GM12892 (cell line): ENCODE data around the gene TMEM178B.

ENCODE experiments used
- POLR2A ChIP-seq: IDR thresholded peaks from 2 replicates; pipeline ENCODE4 v1.6.1; 2011; ENCODE audit warnings: low read depth, low read length, control low read depth
- POLR2AphosphoS5 ChIP-seq: IDR thresholded peaks from 2 replicates; pipeline ENCODE4 v1.6.1; 2011; ENCODE audit warnings: low read depth, low read length, control low read depth
- TAF1 ChIP-seq: IDR thresholded peaks from 2 replicates; pipeline ENCODE4 v1.6.1; 2011; ENCODE audit warnings: low read depth, mild to moderate bottlenecking, control low read depth, low read length, borderline replicate concordance

DNA sequence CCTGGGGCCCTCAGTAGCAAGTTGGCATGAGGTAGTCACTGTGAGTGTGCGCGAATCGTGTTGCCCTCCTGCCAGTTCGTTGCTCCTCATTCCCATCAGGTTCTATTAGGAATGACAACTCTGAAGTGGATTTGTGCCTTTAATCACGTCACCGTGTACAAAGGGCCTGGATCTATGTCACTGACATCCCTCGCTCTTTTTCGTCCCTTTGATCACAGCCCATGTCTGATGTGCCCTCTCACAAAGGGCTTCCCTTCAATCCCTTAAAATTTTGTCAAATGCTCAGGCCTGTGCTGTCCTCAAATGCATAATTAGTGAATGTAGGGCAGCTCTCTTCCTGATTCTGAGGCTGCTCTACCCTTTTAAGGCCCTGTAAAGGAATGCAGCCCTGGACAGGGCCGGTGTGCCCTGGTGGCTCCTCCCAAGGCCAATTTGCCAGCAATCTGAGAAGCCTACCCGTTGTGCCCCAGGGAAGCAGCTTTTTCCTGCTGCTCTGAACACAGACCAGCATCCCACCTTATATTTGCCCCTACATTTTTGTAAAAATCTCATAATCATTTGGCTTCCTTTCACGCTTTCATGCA is 93.6 kb downstream of the TMEM178B start:
- TF ChIP-seq POLR2AphosphoS5 (no peak), POLR2A (no peak), TAF1 (no peak)
